HG02678 (cell line): ENCODE measurements around the gene CLIP3.
"Not testable (repeated sequence)": the region's sequence is repeated elsewhere in the genome, so short reads cannot be mapped to it uniquely, and the experiment has no call there.

Source experiments
- ATAC-seq: cut with Tn5 transposase; IDR thresholded peaks from one replicate; pipeline ENCODE4 v1.9.1; 2021; ENCODE audit warnings: mild to moderate bottlenecking, moderate library complexity; ENCODE audit not compliant: unreplicated experiment

The CLIP3 gene

GRCh38 chr19:36049080-36049698, 16.5 kb upstream of the CLIP3 start:
- no peak for ATAC-seq

- ATAC-seq = no peak
These were observed 15.2 kb upstream of the CLIP3 start for GRCh38 chr19:36047835-36048234.

GRCh38 chr19:36046443-36047050, 13.9 kb upstream of the CLIP3 start:
- no peak for ATAC-seq

GRCh38 chr19:36043952-36044351, 11.3 kb upstream of the CLIP3 start:
- ATAC-seq = no peak

DNA sequence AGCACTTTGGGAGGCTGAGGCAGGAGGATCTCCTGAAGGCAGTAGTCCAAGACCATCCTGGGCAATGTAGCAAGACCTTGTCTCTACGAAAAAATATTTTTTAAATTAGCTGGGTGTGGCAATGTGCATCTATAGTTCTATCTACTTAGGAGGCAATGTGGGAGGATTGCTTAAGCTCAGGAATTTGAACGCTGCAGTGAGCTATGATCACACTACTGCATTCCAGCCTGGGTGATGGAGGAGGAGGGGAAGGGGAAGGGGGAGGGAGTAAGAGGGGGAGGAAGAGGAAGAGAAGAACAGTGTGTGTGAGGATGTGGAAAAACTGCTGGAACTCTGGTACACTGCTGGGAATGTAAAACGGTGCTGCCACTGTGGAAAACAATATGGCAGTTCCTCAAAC, 9.2 kb upstream of the CLIP3 start:
- ATAC-seq = no peak

- ATAC-seq = not testable (repeated sequence)
These were observed 8.4 kb upstream of the CLIP3 start for GRCh38 chr19:36041092-36041491.

DNA sequence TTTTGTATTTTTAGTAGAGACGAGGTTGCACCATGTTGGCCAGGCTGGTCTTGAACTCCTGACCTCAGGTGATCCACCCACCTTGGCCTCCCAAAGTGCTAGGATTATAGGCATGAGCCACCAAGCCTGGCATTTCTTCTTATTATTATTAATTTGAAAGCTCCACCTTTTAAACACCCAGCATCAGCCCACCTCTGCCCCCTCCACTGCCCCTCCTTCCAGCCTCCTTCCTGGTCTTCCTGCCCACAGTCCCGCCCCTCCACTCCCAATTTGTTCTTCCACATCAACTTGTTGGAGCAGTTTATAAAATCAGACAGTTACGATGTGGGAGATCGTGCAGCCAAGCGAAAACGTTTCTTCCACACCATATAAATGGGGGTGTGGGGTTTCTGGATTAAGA, 7.8 kb upstream of the CLIP3 start:
- no peak for ATAC-seq

GRCh38 chr19:36031308-36031707, 1.4 kb downstream of the CLIP3 start:
- ATAC-seq = no peak

DNA sequence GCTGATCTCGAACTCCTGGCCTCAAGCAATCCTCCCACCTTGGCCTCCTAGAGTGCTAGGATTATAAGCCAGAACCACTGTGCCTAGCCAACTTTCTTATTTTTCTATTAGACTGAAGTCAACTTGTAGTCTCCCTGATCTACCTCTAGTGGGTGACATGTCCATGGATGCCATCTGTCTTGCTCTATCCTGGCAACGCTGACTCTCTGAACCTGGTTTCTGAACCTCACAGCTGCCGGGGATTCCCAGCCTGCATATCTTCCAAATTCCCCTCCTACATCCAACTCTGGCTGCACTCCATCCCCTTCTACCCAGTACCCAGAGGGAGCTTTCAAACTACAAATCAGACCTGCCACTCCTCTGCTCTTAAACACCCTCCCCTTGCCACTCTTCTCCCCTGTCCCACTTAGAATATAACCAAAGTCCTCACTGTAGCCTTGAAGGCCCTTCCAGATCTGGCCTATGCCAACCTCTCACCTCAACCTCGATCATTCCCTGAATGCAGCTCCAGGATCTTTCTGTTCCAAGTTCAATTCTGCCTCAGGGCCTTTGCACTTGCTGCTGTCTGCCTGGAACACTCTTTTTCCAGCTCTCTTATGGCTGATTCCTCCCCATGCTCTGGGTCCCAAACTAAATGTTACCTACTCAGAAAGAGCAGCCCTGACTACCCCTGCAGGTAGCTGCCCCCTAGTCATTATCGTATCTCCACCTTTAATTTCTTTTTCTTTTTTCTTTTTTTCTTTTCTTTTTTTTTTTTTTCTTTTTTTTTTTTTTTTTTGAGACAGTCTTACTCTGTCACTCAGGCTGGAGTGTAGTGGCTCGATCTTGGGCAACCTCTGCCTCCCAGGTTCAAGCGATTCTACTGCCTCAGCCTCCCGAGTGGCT, 2.2 kb downstream of the CLIP3 start:
- ATAC-seq = no peak

- no peak for ATAC-seq
These were observed 4.2 kb downstream of the CLIP3 start for GRCh38 chr19:36028313-36029041.

- ATAC-seq = no peak
These were observed 5.0 kb downstream of the CLIP3 start for GRCh38 chr19:36027696-36028095.

DNA sequence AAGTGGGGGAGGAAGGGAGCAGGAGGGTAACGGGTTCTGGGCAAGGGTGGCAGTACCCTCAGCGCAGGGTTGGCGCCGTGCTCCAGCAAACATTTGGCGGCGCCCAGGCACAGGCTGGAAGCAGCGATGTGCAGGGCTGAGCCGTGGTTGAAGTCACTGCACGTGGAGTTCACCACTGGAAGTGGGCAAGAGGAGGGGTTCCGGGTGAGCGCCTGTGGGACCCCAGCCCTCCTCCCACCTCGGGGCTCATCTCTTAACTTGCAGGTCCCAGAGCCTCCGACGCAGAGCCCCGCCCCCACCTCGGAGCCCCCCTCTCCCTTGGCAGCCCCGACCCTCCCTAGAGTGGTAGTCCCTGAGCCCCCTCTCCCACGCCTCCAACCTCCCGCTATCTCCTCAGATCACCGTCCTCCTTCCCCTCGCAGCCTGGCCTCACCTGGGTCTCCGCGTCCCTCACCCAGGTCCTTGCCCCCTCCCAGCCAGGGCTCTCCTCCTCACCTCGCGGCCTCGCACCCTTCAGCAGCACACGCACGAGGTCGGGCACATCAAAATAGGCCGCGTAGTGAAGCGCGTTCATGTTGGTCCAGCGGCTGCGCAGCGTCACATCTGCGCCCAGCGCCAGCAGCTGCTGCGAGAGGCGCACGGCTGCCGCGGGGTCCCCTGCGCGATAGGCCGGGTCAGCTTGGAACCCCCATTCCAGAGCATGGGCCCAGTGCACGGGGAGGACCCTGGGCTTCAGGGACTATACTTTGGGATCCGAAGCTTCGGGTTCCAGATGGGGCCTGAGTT, 6.4 kb downstream of the CLIP3 start:
- no peak for ATAC-seq

DNA sequence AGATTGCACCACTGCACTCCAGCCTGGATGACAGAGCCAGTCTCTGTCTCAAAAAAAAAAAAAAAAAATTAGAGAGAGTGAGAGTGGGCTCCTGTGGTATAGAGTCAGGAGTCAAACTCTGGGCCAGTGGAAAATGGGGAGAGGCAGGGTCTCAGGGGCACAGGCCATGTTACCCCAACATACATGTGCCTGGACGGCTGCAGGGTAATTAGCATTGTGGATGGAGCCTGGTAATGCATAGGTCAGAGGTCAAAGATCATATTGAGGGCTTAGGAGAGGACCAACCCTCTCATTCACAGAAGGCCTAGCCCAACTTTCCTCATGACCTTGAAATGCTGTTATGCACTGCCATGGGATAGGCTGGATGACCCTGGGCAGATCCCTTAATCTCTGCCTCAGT, 7.1 kb downstream of the CLIP3 start:
- ATAC-seq = no peak

GRCh38 chr19:36023432-36023831, 9.2 kb downstream of the CLIP3 start:
- ATAC-seq = no peak

- ATAC-seq = no peak
These were observed 13.5 kb downstream of the CLIP3 start for GRCh38 chr19:36019061-36019670.

GRCh38 chr19:36014012-36014924, 18.4 kb downstream of the CLIP3 start, which contains the start of gene ALKBH6:
ALKBH6 (minus strand) TSS chr19:36014213; CDS start chr19:36013397, 816 bp downstream.
- peak; percentile 97 for ATAC-seq

GRCh38 chr19:36013280-36014011, 19.2 kb downstream of the CLIP3 start:
- ATAC-seq = no peak

- ATAC-seq = no peak
These were observed 22.3 kb downstream of the CLIP3 start for GRCh38 chr19:36010402-36010801.
